Endometrial microvascular endothelial cells (primary cell): Measurements from ENCODE around the gene B4GAT1. TPM values are rescaled to one million over a fixed set of nuclear protein-coding genes. Genes with fewer than 3 reads are reported as not detected.
"Not testable (repeated sequence)": the region's sequence is repeated elsewhere in the genome, so short reads cannot be mapped to it uniquely, and the experiment has no call there.

Source experiments
- in situ Hi-C: cut with HindIII; loops from 2 replicates; pipeline ENCODE4 v1.10.0; 2017; ENCODE audit warnings: low sequenced_read_pairs, low pct_unique_long_range_greater_than_20kb; ENCODE audit errors: inconsistent ontology term
- total RNA-seq: library from RNA; depleted of rRNA; stranded (reverse); fragments of >200 nt; gene quantifications from one replicate; pipeline ENCODE4 v1.2.3, GENCODE V29; 2015; ENCODE audit errors: inconsistent ontology term

Gene B4GAT1
- total RNA-seq, 1 donor from 2014 or later: 27.8 TPM

DNA sequence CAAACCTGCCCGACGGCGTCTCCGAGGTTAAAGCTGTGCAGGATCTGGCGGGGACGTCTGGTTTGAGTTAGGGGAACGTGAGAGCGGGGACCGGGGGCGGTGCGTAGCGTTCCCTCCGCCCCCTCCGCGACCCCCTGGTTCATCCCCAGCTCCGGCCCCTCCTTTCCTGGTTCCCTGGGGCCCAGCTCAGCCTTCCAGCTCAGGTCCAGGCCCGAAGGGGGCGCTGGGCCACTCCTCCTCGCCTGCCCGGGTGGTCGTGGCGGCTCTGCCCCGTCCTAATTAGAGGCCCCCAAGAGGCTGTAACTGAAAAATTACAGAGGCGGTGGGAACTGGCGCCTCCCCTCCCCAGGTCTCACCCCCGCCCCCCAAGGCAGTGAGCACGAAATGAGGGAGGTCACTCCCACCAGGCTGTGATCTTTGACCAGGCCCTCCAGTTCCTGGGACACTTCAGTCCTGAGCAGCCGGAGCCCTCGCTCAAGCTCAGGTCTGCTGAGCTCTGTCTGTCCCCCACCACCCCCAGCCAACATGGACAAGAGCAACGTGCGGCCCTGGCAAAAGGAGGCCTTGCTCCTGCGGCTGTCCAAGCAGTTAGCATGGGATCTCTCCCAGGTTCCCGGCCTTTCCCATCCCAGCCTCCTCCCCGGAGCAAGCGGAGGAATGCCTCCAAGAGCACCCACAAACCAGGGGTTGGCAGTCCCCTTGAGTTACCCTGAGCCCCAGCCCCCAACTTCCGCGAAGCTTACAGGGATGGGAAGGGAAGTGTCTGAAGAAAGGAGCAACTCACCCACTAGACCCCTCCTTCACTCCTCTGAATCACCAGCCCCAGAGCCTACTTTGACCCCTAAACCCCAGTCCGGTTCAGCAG lies 33.9 kb downstream of the B4GAT1 start:
- in situ Hi-C loops: no loop called here

DNA sequence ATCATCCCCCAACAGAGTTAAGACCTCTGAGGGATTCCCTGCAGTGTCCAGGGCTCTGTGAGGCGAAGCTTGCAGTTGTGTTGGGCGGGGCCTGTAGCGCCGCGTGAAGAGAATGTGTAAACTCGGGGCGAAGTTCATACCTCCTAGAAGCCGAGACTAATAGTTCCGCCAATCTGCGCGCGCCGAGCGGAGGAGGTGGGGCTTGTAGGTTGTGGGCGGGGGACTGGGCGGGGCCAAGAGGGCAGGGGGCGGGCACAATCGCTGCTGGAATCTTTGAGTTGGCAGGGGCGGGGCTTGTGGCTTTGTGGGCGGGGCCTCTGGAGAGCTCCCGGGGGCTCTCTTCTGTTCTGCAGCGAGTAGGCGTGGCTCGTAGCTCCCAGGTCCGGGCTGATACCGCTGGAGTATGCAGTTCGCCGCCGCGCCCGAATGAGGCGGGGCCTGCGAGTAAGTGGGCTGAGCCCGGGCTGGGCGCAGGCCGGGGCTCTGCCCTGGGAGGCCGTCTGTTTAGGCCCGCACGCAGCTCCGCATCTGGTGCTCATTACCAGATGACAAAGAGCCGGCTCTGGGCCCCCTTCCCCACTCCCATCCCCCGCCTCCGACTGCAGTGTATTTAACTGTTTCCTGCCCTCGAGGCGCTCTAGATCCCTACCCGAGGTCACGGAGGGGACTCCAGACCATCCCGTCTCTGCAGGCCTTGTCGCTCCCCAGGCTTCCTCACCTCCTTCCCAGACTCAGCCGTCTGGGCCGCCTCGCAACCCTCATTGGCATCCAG lies 34.7 kb downstream of the B4GAT1 start:
- in situ Hi-C loops: no loop called here

DNA sequence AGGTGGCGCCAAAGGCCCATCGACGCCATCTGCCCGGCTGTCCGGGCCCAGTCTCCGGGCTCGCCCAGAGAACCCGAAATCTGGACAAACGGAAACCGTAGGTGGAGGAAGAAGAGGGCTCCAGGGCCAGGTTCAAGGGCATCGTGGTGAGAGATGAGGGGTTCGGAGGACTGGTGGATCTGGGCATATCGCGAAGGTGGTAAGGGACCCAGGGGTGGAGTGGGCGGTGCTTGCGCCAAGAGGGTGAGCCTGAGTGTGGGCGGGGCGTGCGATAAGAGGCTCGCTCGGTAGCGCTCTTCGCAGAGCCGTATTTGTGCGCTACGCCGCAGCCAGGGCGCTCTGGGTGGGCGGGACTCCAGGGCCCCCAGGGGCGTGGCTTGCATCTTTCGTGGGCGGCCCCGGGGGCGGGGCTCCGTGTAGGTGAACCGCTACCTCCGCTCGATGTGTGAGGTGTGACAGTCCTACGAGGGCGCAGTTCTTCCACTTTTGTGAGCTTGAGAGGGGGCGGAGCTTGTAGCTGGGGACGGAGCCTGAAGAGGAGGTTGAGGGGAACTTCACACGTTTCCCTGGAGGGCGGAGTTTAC lies 35.4 kb downstream of the B4GAT1 start:
- in situ Hi-C loops: no loop called here

DNA sequence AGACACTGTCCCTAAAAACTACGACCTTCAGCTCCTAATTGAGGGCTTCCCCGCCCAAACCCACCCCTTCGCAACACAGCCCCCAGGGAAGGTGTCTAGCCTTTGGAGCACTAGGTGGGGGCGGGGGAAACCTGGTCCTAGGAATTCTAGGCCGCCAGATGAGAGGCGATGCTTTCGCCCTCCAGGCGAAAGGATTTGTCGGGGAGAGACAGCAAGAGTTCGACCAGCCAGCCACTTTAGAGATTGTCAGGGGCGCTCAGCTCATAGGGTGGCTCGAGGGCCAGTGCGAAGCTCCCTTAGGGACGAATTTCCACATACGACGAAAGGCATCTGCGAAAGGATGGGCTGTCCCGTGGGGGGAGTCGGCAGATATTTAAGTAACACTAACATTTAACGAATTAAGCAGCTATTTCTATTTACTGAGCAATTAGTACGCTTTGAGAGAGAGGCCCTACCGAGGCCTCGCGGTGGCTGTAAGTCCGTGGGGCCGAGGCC lies 35.9 kb downstream of the B4GAT1 start:
- in situ Hi-C loops: no loop called here

DNA sequence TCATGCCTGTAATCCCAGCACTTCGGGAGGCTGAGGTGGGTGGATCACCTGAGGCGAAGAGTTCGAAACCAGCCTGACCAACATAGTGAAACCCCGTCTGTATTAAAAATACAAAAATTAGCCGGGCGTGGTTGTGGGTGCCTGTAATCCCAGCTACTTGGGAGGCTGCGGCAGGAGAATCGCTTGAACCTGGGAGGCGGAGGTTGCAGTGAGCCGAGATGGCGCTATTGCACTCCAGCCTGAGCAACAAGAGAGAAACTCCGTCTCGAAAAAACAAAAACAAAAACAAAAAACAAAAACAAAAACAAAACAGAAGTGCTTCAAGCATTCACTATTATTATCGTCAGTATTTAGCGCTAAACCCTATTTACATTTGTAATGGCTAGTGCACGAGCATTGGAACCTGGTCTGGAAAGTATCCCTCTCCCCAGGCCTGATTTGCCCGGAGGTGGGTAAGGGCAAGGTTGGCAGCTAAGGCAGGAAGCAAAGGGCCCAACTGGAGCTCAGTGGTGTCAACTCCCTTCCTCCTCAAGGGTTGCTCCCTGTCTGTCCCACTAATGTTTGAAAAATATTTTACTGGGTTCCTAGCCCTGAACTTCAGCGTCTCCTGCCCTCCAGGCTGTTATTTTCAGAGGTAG lies 36.5 kb downstream of the B4GAT1 start:
- in situ Hi-C loops: not testable (repeated sequence)

DNA sequence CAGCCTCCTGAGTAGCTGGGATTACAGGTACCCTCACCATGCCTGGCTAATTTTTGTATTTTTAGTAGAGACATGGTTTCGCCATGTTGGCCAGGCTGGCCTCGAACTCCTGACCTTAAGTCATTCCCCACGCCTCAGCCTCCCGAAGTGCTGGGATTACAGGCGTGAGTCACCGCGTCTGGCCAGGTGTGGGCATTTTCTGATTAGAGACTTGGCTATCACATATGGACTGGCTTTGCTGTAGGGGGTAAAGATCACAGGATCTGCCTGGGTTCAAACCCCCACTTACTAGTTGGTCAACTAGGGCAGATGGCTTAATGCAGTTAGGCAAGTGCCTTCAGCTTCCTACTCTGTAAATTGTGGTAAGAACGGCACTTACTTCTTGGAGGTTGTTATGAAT lies 37.1 kb downstream of the B4GAT1 start:
- in situ Hi-C loops: no loop called here

DNA sequence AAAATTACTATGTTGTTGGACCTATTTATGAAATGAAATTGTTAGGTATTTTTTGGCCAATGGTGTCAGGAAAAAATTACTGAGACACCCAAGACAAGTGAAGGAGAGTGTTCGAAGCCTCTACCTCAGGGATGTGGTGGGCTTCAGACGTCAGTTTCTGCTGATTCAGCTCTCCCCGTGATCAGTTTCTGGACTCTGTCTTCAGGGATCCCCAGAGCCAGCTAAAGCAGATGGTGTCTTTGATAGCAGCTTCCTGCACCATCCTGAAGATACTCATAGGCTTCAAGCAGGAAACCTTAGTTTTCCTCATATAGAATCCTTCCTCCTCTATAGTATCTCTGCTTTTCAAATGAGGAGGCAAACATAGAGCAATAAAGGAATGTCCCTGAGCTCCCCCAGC lies 38.0 kb downstream of the B4GAT1 start:
- in situ Hi-C loops: no loop called here

DNA sequence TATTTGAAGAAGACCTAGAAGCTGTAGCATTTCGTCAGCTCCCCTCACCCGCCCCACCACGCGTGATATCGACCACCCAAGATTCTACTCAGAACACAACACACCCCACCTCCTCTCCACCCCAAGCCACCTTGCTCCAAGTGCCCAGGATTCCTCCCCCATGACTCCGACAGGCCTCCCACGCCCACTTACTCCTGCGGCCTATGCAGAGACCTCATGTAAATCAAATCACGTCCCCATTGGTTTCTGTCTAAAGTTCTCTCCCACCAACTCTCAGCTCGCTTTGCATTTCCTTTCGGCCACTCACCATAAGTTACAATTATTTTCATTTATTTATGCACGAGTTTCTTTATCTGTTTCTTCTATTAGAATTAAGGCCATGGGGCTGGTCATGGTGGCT lies 44.8 kb downstream of the B4GAT1 start:
- in situ Hi-C loops: no loop called here

DNA sequence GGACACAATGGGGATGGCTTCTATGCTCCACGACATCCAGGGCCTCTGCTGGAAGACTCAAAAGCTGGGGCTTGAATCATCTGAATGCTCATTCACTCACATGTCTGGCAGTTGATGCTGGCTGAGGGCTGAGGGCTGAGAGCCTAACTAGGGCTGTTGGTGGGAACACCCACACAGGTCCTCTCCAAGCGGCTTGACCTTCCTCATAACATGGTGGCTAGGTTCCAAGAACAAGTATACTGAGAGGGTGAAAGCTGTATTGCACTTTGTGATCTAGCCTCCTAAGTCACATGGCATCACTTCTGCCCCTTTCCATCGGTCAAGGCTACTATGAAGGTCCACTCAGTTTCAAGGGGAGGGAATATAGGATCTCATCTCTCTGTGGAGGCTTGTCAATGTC lies 48.2 kb downstream of the B4GAT1 start:
- in situ Hi-C loops: no loop called here

DNA sequence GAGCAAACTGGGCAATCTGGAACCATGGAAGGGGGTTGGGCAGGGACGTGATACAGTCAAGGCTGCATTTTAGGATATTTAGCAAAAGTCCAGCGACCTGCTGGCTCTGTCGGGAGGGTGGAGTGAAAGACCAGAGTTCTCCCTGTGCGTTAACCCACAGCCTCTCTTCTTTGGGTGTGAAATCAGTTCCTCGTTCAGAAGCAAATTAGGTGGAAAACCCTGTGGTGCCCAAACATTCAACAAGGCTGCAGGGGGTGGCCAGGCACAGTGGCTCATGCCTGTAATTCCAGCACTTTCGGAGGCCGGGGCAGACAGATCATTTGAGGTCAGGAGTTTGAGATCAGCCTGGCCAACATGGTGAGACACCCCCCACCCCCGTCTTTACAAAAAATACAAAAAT lies 49.8 kb downstream of the B4GAT1 start:
- in situ Hi-C loops: no loop called here

Other genes with a start within 250 kb of the B4GAT1 start
- gene KLC2, start 89.9 kb downstream of the B4GAT1 start, total RNA-seq: 21.6 TPM
- gene RAB1B, start 79.0 kb downstream of the B4GAT1 start, total RNA-seq: 190 TPM
- not detected for gene CNIH2, start 69.5 kb downstream of the B4GAT1 start, total RNA-seq
- gene YIF1A, start 58.5 kb downstream of the B4GAT1 start, total RNA-seq: 171 TPM
- not detected for gene TMEM151A, start 55.7 kb downstream of the B4GAT1 start, total RNA-seq
- 2.0 TPM for gene CD248, start 30.6 kb downstream of the B4GAT1 start, total RNA-seq
- 15.5 TPM for gene RIN1, start 11.2 kb downstream of the B4GAT1 start, total RNA-seq
- 102 TPM for gene BRMS1, start 2.5 kb downstream of the B4GAT1 start, total RNA-seq
- gene SLC29A2, start 24.1 kb upstream of the B4GAT1 start, total RNA-seq: not detected
- gene NPAS4, start 73.4 kb upstream of the B4GAT1 start, total RNA-seq: not detected
- 77.6 TPM for gene MRPL11, start 91.2 kb upstream of the B4GAT1 start, total RNA-seq
- 7.9 TPM for gene PELI3, start 119.3 kb upstream of the B4GAT1 start, total RNA-seq
- 79.5 TPM for gene DPP3, start 132.8 kb upstream of the B4GAT1 start, total RNA-seq
- gene BBS1, start 163.0 kb upstream of the B4GAT1 start, total RNA-seq: 26.7 TPM
- gene ZDHHC24, start 198.4 kb upstream of the B4GAT1 start, total RNA-seq: 20.6 TPM
- not detected for gene ACTN3, start 199.3 kb upstream of the B4GAT1 start, total RNA-seq
- gene CTSF, start 221.0 kb upstream of the B4GAT1 start, total RNA-seq: 17.6 TPM
- gene CCDC87, start 245.4 kb upstream of the B4GAT1 start, total RNA-seq: 0.19 TPM
- gene CCS, start 245.6 kb upstream of the B4GAT1 start, total RNA-seq: 27.9 TPM